ENCODE data around the gene MED17.

The MED17 gene

GRCh38 chr11:93849201-93849600 is 65.1 kb downstream of the MED17 start:
- no peaks in the 10 kb centered on the region for H3F3A ChIP-seq (ENCODE audit: insufficient read depth, low read length)
- no peaks in the 10 kb centered on the region for H3K9me2 ChIP-seq (replicated peaks; ENCODE audit: insufficient read depth, low read length)
- H3K36me3 ChIP-seq (replicated peaks; ENCODE audit: insufficient read depth, low read length): no peaks in the 10 kb centered on the region
- no peaks in the 10 kb centered on the region for H3K79me2 ChIP-seq (ENCODE audit: low read length)
- H3K4me1 ChIP-seq (ENCODE audit: low read length): no peaks in the 10 kb centered on the region
- no peak overlapping the region for H3K4me2 ChIP-seq (ENCODE audit: low read depth, low read length)
- no peaks in the 10 kb centered on the region for H3K9me3 ChIP-seq (replicated peaks; ENCODE audit: insufficient read depth, low read length)
- DNase-seq: no peak
- H3K27me3 ChIP-seq (replicated peaks; ENCODE audit: insufficient read depth, low read length): no peaks in the 10 kb centered on the region
- H2AFZ ChIP-seq (ENCODE audit: low read length): no peak overlapping the region
- H4K20me1 ChIP-seq (ENCODE audit: insufficient read depth, low read length): no peaks in the 10 kb centered on the region
- H3K9ac ChIP-seq (ENCODE audit: low read length): no peak overlapping the region
- H3K4me3 ChIP-seq (ENCODE audit: low read length): no peak overlapping the region
- no peak overlapping the region for H3K27ac ChIP-seq (ENCODE audit: low read length)
- no peak for TF ChIP-seq EZH2phosphoT487 (IDR thresholded peaks at IDR 0.05; ENCODE audit: low read length)
- TF ChIP-seq EZH2 (optimal IDR thresholded peaks at IDR 0.05; ENCODE audit: low read depth, low read length): no peak
- TF ChIP-seq CTCF (IDR thresholded peaks at IDR 0.05; ENCODE audit: low read length): no peak

GRCh38 chr11:93849751-93850593 is 65.9 kb downstream of the MED17 start:
- H3K36me3 ChIP-seq (replicated peaks; ENCODE audit: insufficient read depth, low read length): no peaks in the 10 kb centered on the region
- no peak overlapping the region for H3K27ac ChIP-seq (ENCODE audit: low read length)
- no peak overlapping the region for H3K9ac ChIP-seq (ENCODE audit: low read length)
- H3K4me3 ChIP-seq (ENCODE audit: low read length): no peak overlapping the region
- no peak for DNase-seq
- TF ChIP-seq EZH2phosphoT487 (IDR thresholded peaks at IDR 0.05; ENCODE audit: low read length) (no peak), EZH2 (optimal IDR thresholded peaks at IDR 0.05; ENCODE audit: low read depth, low read length) (no peak), CTCF (IDR thresholded peaks at IDR 0.05; ENCODE audit: low read length) (no peak)
- no peaks in the 10 kb centered on the region for H3K4me1 ChIP-seq (ENCODE audit: low read length)
- H4K20me1 ChIP-seq (ENCODE audit: insufficient read depth, low read length): no peaks in the 10 kb centered on the region
- peak overlapping the region; percentile 25; the same call in 1 of the 2 replicates for H3K4me2 ChIP-seq (ENCODE audit: low read depth, low read length)
- H3K27me3 ChIP-seq (replicated peaks; ENCODE audit: insufficient read depth, low read length): no peaks in the 10 kb centered on the region
- H2AFZ ChIP-seq (ENCODE audit: low read length): no peak overlapping the region; the same call in 1 of the 2 replicates
- no peaks in the 10 kb centered on the region for H3F3A ChIP-seq (ENCODE audit: insufficient read depth, low read length)
- H3K79me2 ChIP-seq (ENCODE audit: low read length): no peaks in the 10 kb centered on the region
- H3K9me3 ChIP-seq (replicated peaks; ENCODE audit: insufficient read depth, low read length): no peaks in the 10 kb centered on the region
- no peaks in the 10 kb centered on the region for H3K9me2 ChIP-seq (replicated peaks; ENCODE audit: insufficient read depth, low read length)

GRCh38 chr11:93850594-93851018 is 66.5 kb downstream of the MED17 start, which contains the start of gene VSTM5:
Gene VSTM5, minus strand, starts transcription at chr11:93850618. Its CDS starts 116 bp downstream, at chr11:93850502.
- H4K20me1 ChIP-seq (ENCODE audit: insufficient read depth, low read length): no peaks in the 10 kb centered on the region
- H3K4me2 ChIP-seq (ENCODE audit: low read depth, low read length): peak within 1 kb of the TSS; percentile 25; the same call in 1 of the 2 replicates
- H3K9me2 ChIP-seq (replicated peaks; ENCODE audit: insufficient read depth, low read length): no peaks in the 10 kb centered on the region
- no peaks in the 10 kb centered on the region for H3K9me3 ChIP-seq (replicated peaks; ENCODE audit: insufficient read depth, low read length)
- H2AFZ ChIP-seq (ENCODE audit: low read length): no peak within 1 kb of the TSS; the same call in 1 of the 2 replicates
- H3F3A ChIP-seq (ENCODE audit: insufficient read depth, low read length): no peaks in the 10 kb centered on the region
- no peak for TF ChIP-seq CTCF (IDR thresholded peaks at IDR 0.05; ENCODE audit: low read length)
- no peak for TF ChIP-seq EZH2 (optimal IDR thresholded peaks at IDR 0.05; ENCODE audit: low read depth, low read length)
- TF ChIP-seq EZH2phosphoT487 (IDR thresholded peaks at IDR 0.05; ENCODE audit: low read length): no peak
- H3K27ac ChIP-seq (ENCODE audit: low read length): no peak within 1 kb of the TSS
- no peaks in the 10 kb centered on the region for H3K79me2 ChIP-seq (ENCODE audit: low read length)
- DNase-seq: no peak
- no peak within 1 kb of the TSS for H3K4me3 ChIP-seq (ENCODE audit: low read length)
- no peak within 1 kb of the TSS for H3K9ac ChIP-seq (ENCODE audit: low read length)
- H3K36me3 ChIP-seq (replicated peaks; ENCODE audit: insufficient read depth, low read length): no peaks in the 10 kb centered on the region
- no peaks in the 10 kb centered on the region for H3K27me3 ChIP-seq (replicated peaks; ENCODE audit: insufficient read depth, low read length)
- no peaks in the 10 kb centered on the region for H3K4me1 ChIP-seq (ENCODE audit: low read length)

All from MM.1S (cell line).